GM23338 (cell line): ENCODE results near the gene THOC2. TPM values are rescaled to one million over a fixed set of nuclear protein-coding genes. Genes with fewer than 3 reads are reported as not detected.
"Not testable (repeated sequence)": the region's sequence is repeated elsewhere in the genome, so short reads cannot be mapped to it uniquely, and the experiment has no call there.

ENCODE experiments used
- ATAC-seq: fragments of 200-7000 bp; cut with Tn5 transposase; 3 replicates; pipeline ENCODE4 v1.9.1; 2020
- DNase-seq: peaks from one replicate; pipeline ENCODE4 v3.0.0-alpha.2; 2015; ENCODE audit warnings: low spot score
- H2AFZ ChIP-seq: fragments of 200-600 bp; sonication (generic); 2 replicates; pipeline ENCODE4 v1.8.0; 2016; ENCODE audit warnings: antibody characterized with exemption, mild to moderate bottlenecking, moderate library complexity
- H3F3A ChIP-seq: fragments of 200-600 bp; sonication (generic); replicated peaks from 2 replicates; pipeline ENCODE4 v1.8.0; 2017; ENCODE audit warnings: antibody characterized with exemption, mixed run types, low read depth
- H3K27ac ChIP-seq: fragments of 200-600 bp; sonication (generic); 2 replicates; pipeline ENCODE4 v1.6.1; 2016; ENCODE audit warnings: low read depth
- H3K27me3 ChIP-seq: fragments of 200-600 bp; sonication (generic); 2 replicates; pipeline ENCODE4 v1.8.0; 2016; ENCODE audit warnings: mild to moderate bottlenecking, mixed run types, moderate library complexity; ENCODE audit not compliant: insufficient read depth
- H3K36me3 ChIP-seq: fragments of 200-600 bp; sonication (generic); 2 replicates; pipeline ENCODE4 v1.8.0; 2016; ENCODE audit warnings: mild to moderate bottlenecking; ENCODE audit not compliant: insufficient read depth
- H3K4me1 ChIP-seq: fragments of 200-600 bp; sonication (generic); 2 replicates; pipeline ENCODE4 v1.8.0; 2016; ENCODE audit warnings: mild to moderate bottlenecking, moderate library complexity; ENCODE audit not compliant: insufficient read depth
- H3K4me2 ChIP-seq: fragments of 200-600 bp; sonication (generic); 2 replicates; pipeline ENCODE4 v1.7.1; 2017; ENCODE audit warnings: mixed run types
- H3K4me3 ChIP-seq: fragments of 200-600 bp; sonication (generic); 2 replicates; pipeline ENCODE4 v1.6.1; 2016; ENCODE audit warnings: mixed run types
- H3K79me2 ChIP-seq: fragments of 200-600 bp; sonication (generic); replicated peaks from 2 replicates; pipeline ENCODE4 v1.8.0; 2017; ENCODE audit warnings: mild to moderate bottlenecking; ENCODE audit not compliant: insufficient read depth
- H3K9me2 ChIP-seq: fragments of 200-600 bp; sonication (generic); 2 replicates; pipeline ENCODE4 v1.8.0; 2017; ENCODE audit not compliant: insufficient read depth
- H4K20me1 ChIP-seq: fragments of 200-600 bp; sonication (generic); replicated peaks from 2 replicates; pipeline ENCODE4 v1.8.0; 2017; ENCODE audit warnings: mild to moderate bottlenecking; ENCODE audit not compliant: insufficient read depth
- H3K27ac Mint-ChIP-seq: 2 replicates; pipeline ENCODE4 v1.8.0; 2020; ENCODE audit warnings: inconsistent platforms, mild to moderate bottlenecking, moderate library complexity, mixed read lengths
- H3K27me3 Mint-ChIP-seq: 3 replicates; pipeline ENCODE4 v1.8.0; 2022; ENCODE audit warnings: low read depth, mild to moderate bottlenecking, moderate library complexity, mixed read lengths, inconsistent platforms; ENCODE audit not compliant: insufficient read depth, poor library complexity
- H3K36me3 Mint-ChIP-seq: 3 replicates; pipeline ENCODE4 v1.8.0; 2021; ENCODE audit warnings: low read depth, mild to moderate bottlenecking, inconsistent platforms, moderate library complexity, mixed read lengths
- H3K4me1 Mint-ChIP-seq: 3 replicates; pipeline ENCODE4 v1.8.0; 2020; ENCODE audit warnings: mild to moderate bottlenecking, inconsistent platforms, mixed read lengths
- H3K4me3 Mint-ChIP-seq: 3 replicates; pipeline ENCODE4 v1.8.0; 2021; ENCODE audit warnings: moderate library complexity, mild to moderate bottlenecking, inconsistent platforms, mixed read lengths
- H3K9me3 Mint-ChIP-seq: 3 replicates; pipeline ENCODE4 v1.8.0; 2020; ENCODE audit warnings: moderate library complexity, mild to moderate bottlenecking, inconsistent platforms, mixed read lengths
- CREB1 ChIP-seq: fragments of 250-450 bp; sonication (Bioruptor Pico); IDR thresholded peaks from 2 replicates; pipeline ENCODE4 v1.5.0; 2020; ENCODE audit warnings: low read depth, mild to moderate bottlenecking, moderate library complexity
- ETS1 ChIP-seq: IDR thresholded peaks from 2 replicates; pipeline ENCODE4 v1.6.1; 2016; ENCODE audit warnings: antibody characterized with exemption
- EZH2phosphoT487 ChIP-seq: fragments of 200-600 bp; sonication (generic); IDR thresholded peaks from one replicate; pipeline ENCODE4 v1.8.1; 2018; ENCODE audit warnings: antibody characterized with exemption; ENCODE audit not compliant: unreplicated experiment
- JUNB ChIP-seq: IDR thresholded peaks from one replicate; pipeline ENCODE4 v1.6.1; 2016; ENCODE audit warnings: antibody characterized with exemption; ENCODE audit not compliant: unreplicated experiment
- POLR2AphosphoS5 ChIP-seq: IDR thresholded peaks from 2 replicates; pipeline ENCODE4 v1.6.1; 2016; ENCODE audit warnings: antibody characterized with exemption, low read depth
- REST ChIP-seq: IDR thresholded peaks from one replicate; pipeline ENCODE4 v1.6.1; 2018; ENCODE audit warnings: antibody characterized with exemption; ENCODE audit not compliant: unreplicated experiment
- STAT1 ChIP-seq: IDR thresholded peaks from one replicate; pipeline ENCODE4 v1.6.1; 2016; ENCODE audit warnings: antibody characterized with exemption; ENCODE audit not compliant: unreplicated experiment
- ZNF114 ChIP-seq: fragments of 250-450 bp; sonication (Bioruptor Pico); IDR thresholded peaks from 2 replicates; pipeline ENCODE4 v1.5.0; 2020; ENCODE audit warnings: mild to moderate bottlenecking, moderate library complexity
- ZNF331 ChIP-seq: fragments of 250-450 bp; sonication (Bioruptor Pico); IDR thresholded peaks from 2 replicates; pipeline ENCODE4 v1.5.0; 2020; ENCODE audit warnings: low read depth, mild to moderate bottlenecking, moderate library complexity
- polyA plus RNA-seq: library from polyadenylated mRNA; unstranded; fragments of >200 nt; fragmentation: Nextera tagmentation; extraction: Ambion mirVana; gene quantifications from 2 replicates; pipeline ENCODE4 v1.2.1, GENCODE V29; 2016
- total RNA-seq: library from RNA; depleted of rRNA; stranded (reverse); fragments of >200 nt; shearing (Covaris generic); gene quantifications from 2 replicates; pipeline ENCODE4 v1.2.3, GENCODE V29; 2014

Gene THOC2
- total and polyA plus RNA-seq, 2 experiments from 2014 or later, result 86.6 to 138 TPM

GRCh38 chrX:123771449-123772064 lies 38.7 kb upstream of the THOC2 start (continued):
- TF ChIP-seq POLR2AphosphoS5 (no peak), ETS1 (no peak), ZNF331 (no peak), EZH2phosphoT487 (no peak), REST (no peak), JUNB (no peak), CREB1 (CRISPR knock-in tag) (no peak), STAT1 (no peak)

- peak overlapping the region; percentile 74 for H3K4me3 Mint-ChIP-seq
- H3K4me3 ChIP-seq, result peak overlapping the region; percentile 57
- no peaks in the 10 kb centered on the region for H3K27me3 Mint-ChIP-seq
- H3F3A ChIP-seq, result no peaks in the 10 kb centered on the region
- H3K4me1 ChIP-seq, result no peaks in the 10 kb centered on the region
- H3K4me2 ChIP-seq, result peak overlapping the region; percentile 76
- H3K79me2 ChIP-seq, result no peaks in the 10 kb centered on the region
- no peaks in the 10 kb centered on the region for H3K9me2 ChIP-seq
- ATAC-seq (peak; percentile 99), DNase-seq (peak; percentile 91)
- peaks cover 6% of the 10 kb centered on the region for H3K4me1 Mint-ChIP-seq
- H3K36me3 Mint-ChIP-seq, result no peaks in the 10 kb centered on the region
- no peaks in the 10 kb centered on the region for H3K27me3 ChIP-seq
- H3K36me3 ChIP-seq, result no peaks in the 10 kb centered on the region
- no peaks in the 10 kb centered on the region for H4K20me1 ChIP-seq
- H3K27ac ChIP-seq, result peak overlapping the region; percentile 90; the same call in 1 of the 2 replicates
- H3K27ac Mint-ChIP-seq, result no peak overlapping the region
- no peak for TF ChIP-seq ZNF114 (CRISPR knock-in tag)
- peak; percentile 69 for TF ChIP-seq POLR2AphosphoS5
- H3K9me3 Mint-ChIP-seq, result no peaks in the 10 kb centered on the region
- H2AFZ ChIP-seq, result peak overlapping the region; percentile 78; the same call in 1 of the 2 replicates
Measured at GRCh38 chrX:123764967-123765871, 32.4 kb upstream of the THOC2 start.

GRCh38 chrX:123759849-123760248 lies 27.0 kb upstream of the THOC2 start:
- H3K27me3 ChIP-seq, H4K20me1 ChIP-seq, H3K27ac Mint-ChIP-seq, H3F3A ChIP-seq, H3K4me3 Mint-ChIP-seq, H3K36me3 ChIP-seq, H3K27me3 Mint-ChIP-seq, H3K4me1 ChIP-seq, H3K4me3 ChIP-seq, H3K4me1 Mint-ChIP-seq, H2AFZ ChIP-seq, H3K36me3 Mint-ChIP-seq, H3K79me2 ChIP-seq, H3K27ac ChIP-seq, H3K9me2 ChIP-seq, ATAC-seq, H3K4me2 ChIP-seq, DNase-seq: not testable (repeated sequence)
- peaks cover 13% of the 10 kb centered on the region; the same call in 2 of the 3 replicates for H3K9me3 Mint-ChIP-seq

- not testable (repeated sequence) for H3K36me3 ChIP-seq, H3K4me3 ChIP-seq, DNase-seq, H3K4me3 Mint-ChIP-seq, H3K79me2 ChIP-seq, H4K20me1 ChIP-seq, ATAC-seq, H3K27me3 ChIP-seq, H3K27ac Mint-ChIP-seq, H3K4me1 ChIP-seq, H3K27me3 Mint-ChIP-seq, H3K36me3 Mint-ChIP-seq, H2AFZ ChIP-seq, H3K9me2 ChIP-seq, H3K27ac ChIP-seq, H3K4me2 ChIP-seq, H3F3A ChIP-seq, H3K4me1 Mint-ChIP-seq
- H3K9me3 Mint-ChIP-seq, result peaks cover 13% of the 10 kb centered on the region; the same call in 2 of the 3 replicates
Measured at GRCh38 chrX:123757794-123758193, 24.9 kb upstream of the THOC2 start.
